NCI-H2196 treated with DMSO at 0.1 percent for 48 hours (cell line): Measurements from ENCODE around the gene COX4I1.
"Not testable (repeated sequence)": the region's sequence is repeated elsewhere in the genome, so short reads cannot be mapped to it uniquely, and the experiment has no call there.

Source experiments
- DNase-seq: peaks from one replicate; lab custom pipeline; 2025; ENCODE audit not compliant: unreplicated experiment; lab: John Stamatoyannopoulos, UW

COX4I1 gene

GRCh38 chr16:85798283-85798776 is 1.2 kb upstream of the COX4I1 start:
- DNase-seq: no peak

DNA sequence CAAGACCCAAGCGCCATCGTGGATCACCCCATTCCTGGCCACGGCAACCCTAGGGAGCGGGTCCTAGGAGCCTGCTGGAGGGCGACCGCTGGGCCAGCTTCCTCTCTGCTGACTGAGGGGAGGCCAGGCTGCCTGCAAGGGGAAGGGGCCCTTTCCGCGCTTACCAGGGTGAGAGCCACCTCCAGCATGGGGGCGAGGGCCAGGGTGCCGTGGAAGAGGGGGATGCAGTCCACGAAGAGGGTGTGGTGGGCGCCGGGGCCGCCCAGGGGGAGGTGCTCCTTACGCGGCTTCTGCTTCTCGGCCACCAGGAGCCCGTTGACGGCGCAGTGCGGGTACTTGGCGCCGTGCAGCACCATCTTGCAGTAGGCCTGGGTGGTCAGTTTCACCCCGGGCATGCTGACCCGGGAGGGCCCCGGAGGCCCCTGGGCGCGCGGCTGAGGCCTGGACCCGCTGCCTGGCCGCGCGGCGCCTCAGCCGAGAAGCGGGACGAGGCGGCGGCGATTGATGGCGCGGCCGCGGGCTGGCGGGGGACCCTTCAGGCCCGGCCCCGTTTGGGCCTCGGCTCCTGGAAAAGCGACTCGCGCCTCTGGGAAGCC is 496 bp upstream of the COX4I1 start:
- DNase-seq: no peak

- no peak for DNase-seq
Measured at GRCh38 chr16:85800321-85800669, 800 bp downstream of the COX4I1 start.

DNA sequence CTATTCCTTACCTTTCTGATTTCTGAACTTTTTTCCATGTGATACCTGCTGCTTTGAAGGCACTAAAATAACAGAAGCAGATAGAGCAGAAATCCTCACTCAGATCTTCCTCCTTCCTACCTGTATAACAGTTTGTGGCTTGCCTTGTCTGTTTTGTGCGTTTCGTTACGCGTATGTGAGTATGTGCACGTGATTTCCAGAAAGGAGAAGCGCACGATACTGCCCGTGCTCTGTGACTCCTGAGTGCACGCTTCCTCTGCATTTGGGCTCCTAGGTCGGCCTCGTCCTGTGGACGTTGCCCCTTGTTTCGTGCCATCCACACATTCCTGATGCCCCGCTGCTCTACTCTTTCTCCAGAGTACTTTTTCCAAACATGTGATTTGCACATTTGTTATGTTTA is 4.1 kb downstream of the COX4I1 start:
- DNase-seq: no peak

DNA sequence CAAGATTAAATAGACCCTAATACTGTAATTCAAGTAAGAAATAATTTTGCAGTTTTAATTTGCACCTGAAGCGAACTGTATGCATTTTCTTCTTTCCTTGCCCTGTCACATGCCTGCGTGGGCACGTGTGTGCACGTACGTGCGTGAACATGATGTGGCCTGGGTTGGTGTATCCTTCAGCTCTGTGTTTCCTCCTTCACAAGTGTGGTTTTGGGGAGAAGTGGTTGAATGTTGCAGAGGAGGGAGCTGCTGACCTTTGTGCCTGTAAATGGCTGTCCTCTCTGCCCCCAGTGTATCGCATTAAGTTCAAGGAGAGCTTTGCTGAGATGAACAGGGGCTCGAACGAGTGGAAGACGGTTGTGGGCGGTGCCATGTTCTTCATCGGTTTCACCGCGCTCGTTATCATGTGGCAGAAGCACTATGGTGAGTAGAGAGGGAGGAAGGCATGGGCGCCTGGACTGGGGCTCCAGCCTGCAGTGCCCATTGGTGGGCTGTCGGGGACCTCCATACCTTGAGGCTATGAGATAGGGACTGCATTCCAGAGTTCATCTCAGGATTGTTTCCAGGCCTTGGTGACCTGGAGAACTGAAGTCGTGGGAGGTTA is 6.0 kb downstream of the COX4I1 start:
- no peak for DNase-seq

DNA sequence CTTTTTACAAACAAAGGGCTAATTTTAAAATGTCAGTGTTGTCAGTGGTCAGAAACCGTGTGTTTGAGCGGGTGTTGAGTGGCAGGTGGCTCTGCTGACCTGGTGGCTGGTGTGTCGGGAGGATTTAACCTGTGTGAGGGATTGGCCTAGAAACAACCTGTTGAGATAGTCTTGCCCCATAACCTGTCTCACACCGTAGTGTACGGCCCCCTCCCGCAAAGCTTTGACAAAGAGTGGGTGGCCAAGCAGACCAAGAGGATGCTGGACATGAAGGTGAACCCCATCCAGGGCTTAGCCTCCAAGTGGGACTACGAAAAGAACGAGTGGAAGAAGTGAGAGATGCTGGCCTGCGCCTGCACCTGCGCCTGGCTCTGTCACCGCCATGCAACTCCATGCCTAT is 7.0 kb downstream of the COX4I1 start:
- DNase-seq: no peak

GRCh38 chr16:85807340-85807739 is 7.8 kb downstream of the COX4I1 start:
- not testable (repeated sequence) for DNase-seq

DNA sequence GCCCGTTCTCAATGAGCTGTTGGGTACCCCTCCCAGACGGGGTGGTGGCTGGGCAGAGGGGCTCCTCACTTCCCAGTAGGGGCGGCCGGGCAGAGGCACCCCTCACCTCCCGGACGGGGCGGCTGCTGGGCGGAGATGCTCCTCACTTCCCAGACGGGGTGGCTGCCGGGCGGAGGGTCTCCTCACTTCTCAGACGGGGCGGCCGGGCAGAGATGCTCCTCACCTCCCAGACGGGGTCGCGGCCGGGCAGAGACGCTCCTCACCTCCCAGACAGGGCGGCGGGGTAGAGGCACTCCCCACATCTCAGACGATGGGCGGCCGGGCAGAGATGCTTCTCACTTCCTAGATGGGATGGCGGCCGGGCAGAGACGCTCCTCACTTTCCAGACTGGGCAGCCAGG is 8.6 kb downstream of the COX4I1 start:
- not testable (repeated sequence) for DNase-seq

DNA sequence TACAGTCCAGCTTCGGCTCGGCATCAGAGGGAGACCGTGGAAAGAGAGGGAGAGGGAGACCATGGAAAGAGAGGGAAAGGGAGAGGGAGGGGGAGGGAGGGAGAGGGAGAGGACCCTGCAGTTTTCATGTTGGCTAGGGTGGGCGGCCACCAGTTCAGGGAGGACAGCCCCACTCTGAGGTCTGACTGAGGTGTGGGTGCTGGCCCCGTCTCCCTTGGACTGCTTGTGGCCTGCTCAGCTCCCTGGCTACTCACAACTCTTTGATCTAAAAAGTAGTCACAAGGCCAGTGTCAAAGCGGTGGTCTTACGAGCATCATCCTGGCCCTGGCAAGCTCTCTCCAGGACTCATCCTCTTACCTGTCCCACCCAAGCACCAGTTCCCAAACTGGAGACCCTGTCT is 9.4 kb downstream of the COX4I1 start:
- no peak for DNase-seq

DNA sequence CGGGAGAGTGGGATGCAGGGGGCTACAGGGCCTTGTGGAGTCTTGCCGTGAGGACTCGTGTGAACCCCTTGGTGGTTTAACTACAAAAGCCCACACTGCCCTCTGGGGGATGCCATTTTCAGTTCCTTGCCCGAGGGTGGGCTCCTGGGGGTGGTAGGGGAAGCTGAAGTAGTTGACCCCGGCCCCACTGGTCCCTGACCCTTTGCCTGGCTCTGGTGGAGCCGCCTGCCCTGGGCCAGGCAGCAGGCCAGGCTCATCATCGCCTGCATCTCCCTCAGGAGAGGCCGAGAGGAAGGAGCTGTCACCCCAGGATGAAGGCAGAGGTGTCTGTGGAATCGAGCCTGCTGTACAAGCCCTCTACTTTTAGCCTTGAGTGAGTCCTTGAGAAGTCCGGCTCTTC is 10.2 kb downstream of the COX4I1 start:
- no peak for DNase-seq

GRCh38 chr16:85810097-85810741 is 10.7 kb downstream of the COX4I1 start:
- no peak for DNase-seq

GRCh38 chr16:85810742-85811115 is 11.2 kb downstream of the COX4I1 start:
- no peak for DNase-seq

DNA sequence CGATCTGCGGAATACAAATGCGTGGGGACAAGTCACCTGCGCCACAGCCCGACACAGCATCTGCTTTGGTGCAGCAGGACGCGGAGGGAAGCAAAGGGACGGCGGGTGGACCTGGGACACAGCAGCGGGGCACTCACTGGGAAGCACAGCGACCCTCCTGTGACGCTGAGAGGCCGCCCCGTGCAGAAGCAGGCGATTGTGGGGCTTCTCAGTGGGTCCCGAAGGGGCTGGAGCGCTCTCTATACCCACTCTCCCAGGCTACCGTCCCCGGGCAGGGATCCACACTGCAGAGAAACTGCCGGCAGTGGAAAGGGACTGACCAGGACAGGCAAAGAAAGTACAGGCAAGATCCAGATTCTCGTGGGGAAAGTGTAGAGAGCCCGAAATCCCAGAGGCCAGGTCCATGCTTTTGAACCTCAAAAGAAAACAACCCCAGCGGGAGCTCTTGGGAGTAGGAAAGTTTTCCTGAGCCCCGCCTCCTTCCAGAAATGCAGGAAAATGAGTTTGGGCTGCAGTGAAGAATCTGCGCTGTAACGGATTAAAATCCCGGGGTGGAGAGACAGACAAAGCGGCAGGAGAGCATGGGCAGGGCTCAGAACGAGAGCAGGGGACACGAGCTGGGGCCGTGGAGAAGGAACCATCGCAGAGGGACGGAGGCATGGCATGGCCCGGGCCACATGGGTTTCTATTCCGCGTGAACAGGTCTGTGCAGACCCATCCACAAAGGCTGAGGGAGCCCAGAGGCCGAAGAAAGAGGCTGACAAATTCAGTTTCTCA is 12.7 kb downstream of the COX4I1 start:
- no peak for DNase-seq

GRCh38 chr16:85812811-85813700 is 13.6 kb downstream of the COX4I1 start:
- no peak for DNase-seq

- DNase-seq: no peak
Measured at GRCh38 chr16:85816159-85816558, 16.7 kb downstream of the COX4I1 start.

GRCh38 chr16:85817195-85817594 is 17.7 kb downstream of the COX4I1 start:
- DNase-seq: not testable (repeated sequence)

GRCh38 chr16:85819245-85819644 is 19.8 kb downstream of the COX4I1 start:
- DNase-seq: no peak

DNA sequence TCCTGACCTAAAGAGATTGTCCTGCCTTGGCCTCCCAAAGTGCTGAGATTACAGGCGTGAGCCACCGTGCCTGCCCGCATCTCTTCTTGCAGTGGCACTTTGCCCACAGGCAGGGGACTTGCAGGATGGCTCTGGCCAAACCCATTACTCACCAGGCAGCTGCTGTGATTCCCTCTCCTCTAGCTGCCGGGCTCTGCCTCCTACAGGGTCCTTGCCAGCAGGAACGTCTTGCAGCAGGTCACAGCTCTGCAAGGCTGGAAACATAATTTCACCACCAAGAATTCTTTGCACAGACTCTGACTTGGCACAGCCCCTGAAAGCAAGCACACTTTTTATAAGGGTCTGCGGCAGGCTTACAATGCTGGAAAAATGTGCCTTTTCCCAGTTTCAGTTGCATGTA is 20.3 kb downstream of the COX4I1 start:
- DNase-seq: no peak

DNA sequence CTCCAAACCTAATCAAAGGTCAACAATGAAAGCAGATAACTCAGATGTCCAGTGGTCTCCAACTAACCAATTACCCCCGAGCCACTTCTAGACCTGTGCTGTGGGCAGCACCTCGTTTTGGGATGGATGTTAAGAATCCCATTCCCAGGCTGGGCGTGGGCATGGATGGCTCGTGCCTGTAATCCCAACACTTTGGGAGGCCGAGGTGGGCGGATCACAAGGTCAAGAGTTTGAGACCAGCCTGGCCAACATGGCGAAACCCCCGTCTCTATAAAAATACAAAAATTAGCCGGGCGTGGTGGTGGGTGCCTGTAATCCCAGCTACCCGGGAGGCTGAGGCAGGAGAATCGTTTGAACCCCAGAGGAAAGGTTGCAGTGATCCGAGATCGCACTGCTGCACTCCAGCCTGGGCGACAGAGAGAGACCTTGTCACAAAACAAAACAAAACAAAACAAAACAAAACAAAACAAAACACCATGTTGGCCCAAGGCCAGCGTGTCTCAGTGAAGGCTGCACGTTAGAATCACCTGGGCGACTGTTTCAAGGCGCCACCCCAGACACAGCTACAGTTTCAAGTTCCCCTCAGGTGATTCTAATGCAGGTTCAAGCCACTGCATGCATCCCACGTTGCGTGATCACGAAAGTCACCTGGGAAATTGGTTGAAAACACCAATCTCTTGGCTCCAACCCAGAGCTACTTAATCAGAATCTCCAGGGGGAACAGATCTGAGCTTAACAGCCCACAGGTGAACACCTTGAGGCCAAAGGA is 21.3 kb downstream of the COX4I1 start:
- DNase-seq: no peak
